ENCODE data around the gene PPP1R14B. TPM values are rescaled to one million over a fixed set of nuclear protein-coding genes. Genes with fewer than 3 reads are reported as not detected.
A peak's percentile ranks its signal among the peaks of the same experiment; 100 is the strongest.

The PPP1R14B gene
- total and polyA plus RNA-seq, 2 of the 13 experiments (the other 11 are each of a cell fraction or from before 2014, with no cell fraction given), result 110 to 148 TPM

GRCh38 chr11:64225608-64226506 lies 20.9 kb downstream of the PPP1R14B start, which contains the start of the genes NUDT22 and TRPT1 (continued):
- TF ChIP-seq THAP7 (CRISPR knock-in tag; IDR thresholded peaks at IDR 0.05) (peak; percentile 77), NR2F1 (CRISPR knock-in tag; IDR thresholded peaks at IDR 0.05) (no peak), ZNF501 (CRISPR knock-in tag; IDR thresholded peaks at IDR 0.05) (peak; percentile 87), BCL6 (CRISPR knock-in tag; IDR thresholded peaks at IDR 0.05) (peak; percentile 45; the same call in 1 of the 2 replicates), JUN (CRISPR knock-in tag; IDR thresholded peaks at IDR 0.05) (no peak), THRA (CRISPR knock-in tag; IDR thresholded peaks at IDR 0.05; ENCODE audit: borderline replicate concordance) (no peak), CREB1 (IDR thresholded peaks at IDR 0.05) (no peak), CREB1 (CRISPR knock-in tag; IDR thresholded peaks at IDR 0.05) (no peak), ZNF160 (CRISPR knock-in tag; IDR thresholded peaks at IDR 0.05) (no peak; the same call in 1 of the 2 replicates), SNAPC2 (CRISPR knock-in tag; IDR thresholded peaks at IDR 0.05) (peak; percentile 76; the same call in 1 of the 2 replicates), SAFB2 (CRISPR knock-in tag; IDR thresholded peaks at IDR 0.05; ENCODE audit: borderline replicate concordance, low read depth) (no peak; the same call in none of the 2 replicates), LCORL (IDR thresholded peaks at IDR 0.05) (no peak), LCORL (CRISPR knock-in tag; IDR thresholded peaks at IDR 0.05) (peak; percentile 8; the same call in 1 of the 2 replicates), TOPORS (CRISPR knock-in tag; IDR thresholded peaks at IDR 0.05) (0 out of 2 replicates have a peak, but pooled peaks have one; percentile 28), ZFP62 (CRISPR knock-in tag; IDR thresholded peaks at IDR 0.05) (no peak), DNMT1 (CRISPR knock-in tag; IDR thresholded peaks at IDR 0.05) (no peak), HDAC1 (CRISPR knock-in tag; IDR thresholded peaks at IDR 0.05) (peak; percentile 88), SRSF4 (IDR thresholded peaks at IDR 0.05; ENCODE audit: low read depth, low read length, poor library complexity, severe bottlenecking) (no peak), ZNF296 (CRISPR knock-in tag; conservative IDR thresholded peaks at IDR 0.05) (no peak), HDAC6 (IDR thresholded peaks at IDR 0.05; ENCODE audit: low read depth, low read length) (no peak), DNMT3B (CRISPR knock-in tag; conservative IDR thresholded peaks at IDR 0.05) (no peak), MYPOP (CRISPR knock-in tag; IDR thresholded peaks at IDR 0.05) (peak; percentile 31; the same call in 1 of the 2 replicates), ADNP (CRISPR knock-in tag; IDR thresholded peaks at IDR 0.05) (no peak), PRPF4 (IDR thresholded peaks at IDR 0.05; ENCODE audit: low read depth, low read length, poor library complexity, severe bottlenecking) (no peak), KDM6A (CRISPR knock-in tag; IDR thresholded peaks at IDR 0.05; ENCODE audit: low read depth) (no peak), CHD2 (IDR thresholded peaks at IDR 0.05; ENCODE audit: low read depth, low read length) (no peak), ZNF850 (CRISPR knock-in tag; conservative IDR thresholded peaks at IDR 0.05) (peak; percentile 95; the same call in 1 of the 2 replicates), BRF2 (CRISPR knock-in tag; IDR thresholded peaks at IDR 0.05) (no peak)

All from HepG2 (cell line).